Measurements from ENCODE around the gene BEX1.

Gene BEX1

DNA sequence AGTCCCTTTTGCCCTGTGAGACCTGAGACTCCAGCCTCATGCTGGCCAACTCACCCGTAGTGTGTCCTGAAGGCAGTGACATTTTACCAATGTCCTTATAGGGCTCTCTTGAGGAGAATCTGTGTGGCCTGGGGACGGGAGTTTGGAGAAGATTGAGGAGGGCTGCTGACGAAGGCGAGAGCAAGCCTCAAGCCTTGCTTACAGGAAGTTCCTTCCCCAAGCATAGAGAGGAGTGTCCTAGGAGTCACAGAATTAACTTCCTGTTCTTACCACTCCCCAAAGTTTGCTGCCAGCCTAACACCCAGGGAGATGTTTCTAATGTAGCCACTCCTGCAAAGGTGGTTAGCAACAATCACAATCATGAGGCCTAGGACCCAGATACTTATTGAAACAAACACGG lies 29.0 kb upstream of the BEX1 start, which contains the start of gene NXF3:
TSS of gene NXF3 (minus strand) at position 202 of the 400 bp plus-strand sequence. CDS start at position 82, 120 bp downstream.
- Histone ChIP-seq H3K4me2 (ENCODE audit: low read length) (no peak within 1 kb of the TSS), H2AFZ (ENCODE audit: low read depth, low read length) (no peak within 1 kb of the TSS), H4K20me1 (ENCODE audit: insufficient read depth, low read length) (no peaks in the 10 kb centered on the region), H3K4me1 (ENCODE audit: low read length) (no peaks in the 10 kb centered on the region), H3K79me2 (ENCODE audit: low read length) (no peaks in the 10 kb centered on the region), H3K36me3 (replicated peaks; ENCODE audit: low read depth, low read length) (no peaks in the 10 kb centered on the region), H3K27ac (ENCODE audit: low read length) (no peak within 1 kb of the TSS), H3K9ac (ENCODE audit: low read length) (no peak within 1 kb of the TSS), H3K4me3 (ENCODE audit: low read length) (no peak within 1 kb of the TSS), H3K27me3 (ENCODE audit: low read depth, low read length) (no peaks in the 10 kb centered on the region), H3K9me3 (ENCODE audit: insufficient read depth, low read length) (no peaks in the 10 kb centered on the region)
- TF ChIP-seq, protein P1, sequence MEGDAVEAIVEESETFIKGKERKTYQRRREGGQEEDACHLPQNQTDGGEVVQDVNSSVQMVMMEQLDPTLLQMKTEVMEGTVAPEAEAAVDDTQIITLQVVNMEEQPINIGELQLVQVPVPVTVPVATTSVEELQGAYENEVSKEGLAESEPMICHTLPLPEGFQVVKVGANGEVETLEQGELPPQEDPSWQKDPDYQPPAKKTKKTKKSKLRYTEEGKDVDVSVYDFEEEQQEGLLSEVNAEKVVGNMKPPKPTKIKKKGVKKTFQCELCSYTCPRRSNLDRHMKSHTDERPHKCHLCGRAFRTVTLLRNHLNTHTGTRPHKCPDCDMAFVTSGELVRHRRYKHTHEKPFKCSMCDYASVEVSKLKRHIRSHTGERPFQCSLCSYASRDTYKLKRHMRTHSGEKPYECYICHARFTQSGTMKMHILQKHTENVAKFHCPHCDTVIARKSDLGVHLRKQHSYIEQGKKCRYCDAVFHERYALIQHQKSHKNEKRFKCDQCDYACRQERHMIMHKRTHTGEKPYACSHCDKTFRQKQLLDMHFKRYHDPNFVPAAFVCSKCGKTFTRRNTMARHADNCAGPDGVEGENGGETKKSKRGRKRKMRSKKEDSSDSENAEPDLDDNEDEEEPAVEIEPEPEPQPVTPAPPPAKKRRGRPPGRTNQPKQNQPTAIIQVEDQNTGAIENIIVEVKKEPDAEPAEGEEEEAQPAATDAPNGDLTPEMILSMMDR (IDR thresholded peaks at IDR 0.05; ENCODE audit: low read depth, low read length): no peak
- TF ChIP-seq EZH2phosphoT487 (IDR thresholded peaks at IDR 0.05; ENCODE audit: low read depth): no peak

DNA sequence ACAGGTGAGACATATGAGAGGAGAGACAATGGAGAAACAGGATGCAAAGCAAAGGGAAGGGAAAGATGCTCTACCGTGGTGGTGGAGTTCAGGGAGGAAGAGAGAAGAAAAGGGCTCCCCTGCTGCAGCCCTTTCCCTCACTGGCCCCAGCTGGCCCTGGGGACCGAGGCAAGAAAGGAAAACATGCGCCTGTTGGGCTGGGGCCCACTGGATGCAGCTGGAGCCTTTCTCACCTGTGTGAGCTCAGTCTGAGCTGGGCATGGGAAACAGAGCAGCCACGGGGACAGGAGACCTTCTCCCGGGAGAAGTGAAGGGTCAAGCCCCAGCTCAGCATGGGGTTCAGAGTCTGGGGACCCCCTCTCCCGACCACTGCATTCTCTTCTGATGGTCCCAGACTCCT lies 17.1 kb upstream of the BEX1 start:
- Histone ChIP-seq H3K27me3 (ENCODE audit: low read depth, low read length) (no peaks in the 10 kb centered on the region), H3K4me2 (ENCODE audit: low read length) (no peak overlapping the region), H3K4me3 (ENCODE audit: low read length) (no peak overlapping the region), H3K9ac (ENCODE audit: low read length) (no peak overlapping the region), H3K9me3 (ENCODE audit: insufficient read depth, low read length) (no peaks in the 10 kb centered on the region), H2AFZ (ENCODE audit: low read depth, low read length) (no peak overlapping the region), H3K4me1 (ENCODE audit: low read length) (no peaks in the 10 kb centered on the region), H3K79me2 (ENCODE audit: low read length) (no peaks in the 10 kb centered on the region), H3K36me3 (replicated peaks; ENCODE audit: low read depth, low read length) (no peaks in the 10 kb centered on the region), H4K20me1 (ENCODE audit: insufficient read depth, low read length) (no peaks in the 10 kb centered on the region), H3K27ac (ENCODE audit: low read length) (no peak overlapping the region)
- TF ChIP-seq, protein P1 (IDR thresholded peaks at IDR 0.05; ENCODE audit: low read depth, low read length): no peak

DNA sequence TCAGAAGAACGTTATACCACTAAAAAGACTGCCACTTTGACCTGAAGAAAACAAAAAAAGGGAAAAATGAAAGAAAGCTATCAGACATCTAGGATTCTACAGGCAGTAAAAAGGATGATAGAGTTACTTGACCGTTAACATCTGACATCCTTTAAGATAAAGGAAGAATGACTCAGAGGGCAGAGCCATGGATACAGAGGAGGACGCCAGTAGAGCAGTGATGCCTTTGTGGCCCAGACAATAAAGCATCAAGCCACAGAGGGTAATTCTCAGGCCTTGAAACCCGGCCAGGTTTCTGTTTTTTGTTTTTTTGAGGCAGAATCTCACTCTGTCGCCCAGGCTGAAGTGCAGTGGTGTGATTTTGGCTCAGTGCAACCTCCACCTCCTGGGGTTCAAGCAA lies 9.5 kb upstream of the BEX1 start:
- H3K4me2 ChIP-seq (ENCODE audit: low read length): no peak overlapping the region
- H3K36me3 ChIP-seq (replicated peaks; ENCODE audit: low read depth, low read length): no peaks in the 10 kb centered on the region
- TF ChIP-seq, protein P1 (IDR thresholded peaks at IDR 0.05; ENCODE audit: low read depth, low read length): no peak
- TF ChIP-seq EZH2phosphoT487 (IDR thresholded peaks at IDR 0.05; ENCODE audit: low read depth): no peak
- no peaks in the 10 kb centered on the region for H3K79me2 ChIP-seq (ENCODE audit: low read length)
- no peak overlapping the region for H3K27ac ChIP-seq (ENCODE audit: low read length)
- H3K9me3 ChIP-seq (ENCODE audit: insufficient read depth, low read length): no peaks in the 10 kb centered on the region
- H3K27me3 ChIP-seq (ENCODE audit: low read depth, low read length): no peaks in the 10 kb centered on the region
- H3K9ac ChIP-seq (ENCODE audit: low read length): no peak overlapping the region
- no peak overlapping the region for H3K4me3 ChIP-seq (ENCODE audit: low read length)
- H4K20me1 ChIP-seq (ENCODE audit: insufficient read depth, low read length): no peaks in the 10 kb centered on the region
- no peak overlapping the region for H2AFZ ChIP-seq (ENCODE audit: low read depth, low read length)
- no peaks in the 10 kb centered on the region for H3K4me1 ChIP-seq (ENCODE audit: low read length)

DNA sequence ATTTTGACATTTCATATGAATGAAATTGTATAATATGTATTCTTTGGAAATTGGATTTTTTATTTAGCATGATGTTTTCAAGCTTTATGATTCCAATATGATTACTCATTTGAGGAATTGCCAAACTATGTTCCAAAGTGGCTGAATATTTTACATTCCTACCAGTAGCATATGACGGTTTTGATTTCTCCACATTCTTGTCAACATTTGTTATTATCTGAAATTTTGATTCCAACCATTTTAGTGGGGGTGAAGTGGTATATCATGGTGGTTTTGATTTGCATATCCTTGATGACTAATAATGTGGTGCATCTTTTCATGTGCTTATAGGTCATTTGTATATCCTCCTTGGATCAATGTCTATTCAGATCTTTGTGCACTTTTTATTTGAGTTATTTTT lies 2.6 kb upstream of the BEX1 start:
- H4K20me1 ChIP-seq (ENCODE audit: insufficient read depth, low read length): no peaks in the 10 kb centered on the region
- no peaks in the 10 kb centered on the region for H3K36me3 ChIP-seq (replicated peaks; ENCODE audit: low read depth, low read length)
- no peak overlapping the region for H3K9ac ChIP-seq (ENCODE audit: low read length)
- TF ChIP-seq, protein P1 (IDR thresholded peaks at IDR 0.05; ENCODE audit: low read depth, low read length): no peak
- no peak for TF ChIP-seq EZH2phosphoT487 (IDR thresholded peaks at IDR 0.05; ENCODE audit: low read depth)
- no peaks in the 10 kb centered on the region for H3K79me2 ChIP-seq (ENCODE audit: low read length)
- H3K9me3 ChIP-seq (ENCODE audit: insufficient read depth, low read length): no peaks in the 10 kb centered on the region
- H3K4me3 ChIP-seq (ENCODE audit: low read length): no peak overlapping the region
- no peak overlapping the region for H3K4me2 ChIP-seq (ENCODE audit: low read length)
- no peak overlapping the region for H3K27ac ChIP-seq (ENCODE audit: low read length)
- H3K4me1 ChIP-seq (ENCODE audit: low read length): no peaks in the 10 kb centered on the region
- H2AFZ ChIP-seq (ENCODE audit: low read depth, low read length): no peak overlapping the region
- no peaks in the 10 kb centered on the region for H3K27me3 ChIP-seq (ENCODE audit: low read depth, low read length)

All from OCI-LY3 (cell line).